Activated CD4-positive, alpha-beta T cell treated with anti-CD3 and anti-CD28 coated beads, Interleukin-2, amount 50 U/mL, for 1 hour (primary cell): ENCODE data around the gene TMEFF2.

Experiments used
- DNase-seq: peaks from one replicate; pipeline ENCODE4 v3.0.0-alpha.2; 2020

TMEFF2 gene

GRCh38 chr2:192005211-192005610 lies 189.5 kb downstream of the TMEFF2 start:
- no peak for DNase-seq

DNA sequence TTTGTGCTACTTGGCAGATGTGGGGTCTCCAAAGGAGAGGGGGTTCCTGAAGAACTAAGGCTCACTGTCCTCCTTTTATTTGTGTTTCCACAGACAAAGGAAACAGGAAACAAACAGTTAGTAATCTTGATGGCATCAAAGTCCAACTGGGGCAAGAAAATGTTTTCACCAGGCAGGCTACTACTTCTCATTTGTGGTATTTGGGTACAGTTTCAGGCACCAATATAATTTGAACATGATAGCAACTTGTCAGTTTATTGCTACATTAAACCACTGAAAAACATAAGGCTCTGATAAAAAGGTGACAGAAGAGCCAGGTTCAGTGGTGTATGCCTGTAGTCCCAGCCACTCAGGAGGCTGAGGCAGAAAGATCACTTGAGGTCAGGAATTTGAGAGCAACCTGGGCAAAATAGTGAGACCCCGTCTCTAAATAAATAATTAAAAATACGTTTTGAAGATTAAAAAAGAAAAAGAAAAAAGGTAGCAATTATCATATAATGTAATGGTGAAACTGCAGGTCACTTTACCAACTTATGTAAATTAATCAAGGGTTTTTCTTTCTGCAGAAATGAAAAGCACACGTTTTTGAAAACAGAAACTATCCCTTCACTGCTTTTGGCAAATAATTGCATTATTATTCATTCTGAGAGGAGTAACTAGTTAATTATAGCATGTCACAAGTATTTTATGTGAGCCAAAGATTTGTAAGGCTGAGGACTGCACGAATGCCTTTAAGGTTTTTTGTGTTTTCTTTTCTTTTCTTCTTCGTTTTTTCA lies 190.4 kb downstream of the TMEFF2 start:
- DNase-seq: no peak

DNA sequence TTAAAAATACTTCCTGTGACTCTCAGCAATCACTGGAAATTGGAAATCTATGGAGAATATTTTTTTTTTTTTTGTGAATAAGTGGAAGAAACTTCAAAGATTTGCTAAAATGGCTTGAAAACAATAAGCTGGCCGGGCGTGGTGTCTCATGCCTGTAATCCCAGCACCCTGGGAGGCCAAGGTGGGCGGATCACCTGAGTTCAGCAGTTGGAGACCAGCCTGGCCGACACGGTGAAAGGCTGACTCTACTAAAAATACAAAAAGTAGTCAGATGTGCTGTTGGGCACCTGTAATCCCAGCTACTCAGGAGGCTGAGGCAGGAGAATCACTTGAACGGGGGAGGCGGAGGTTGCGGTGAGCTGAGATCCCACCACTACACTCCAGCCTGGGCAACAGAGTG lies 192.3 kb downstream of the TMEFF2 start:
- DNase-seq: no peak

GRCh38 chr2:192000196-192000980 lies 194.3 kb downstream of the TMEFF2 start:
- DNase-seq: no peak

DNA sequence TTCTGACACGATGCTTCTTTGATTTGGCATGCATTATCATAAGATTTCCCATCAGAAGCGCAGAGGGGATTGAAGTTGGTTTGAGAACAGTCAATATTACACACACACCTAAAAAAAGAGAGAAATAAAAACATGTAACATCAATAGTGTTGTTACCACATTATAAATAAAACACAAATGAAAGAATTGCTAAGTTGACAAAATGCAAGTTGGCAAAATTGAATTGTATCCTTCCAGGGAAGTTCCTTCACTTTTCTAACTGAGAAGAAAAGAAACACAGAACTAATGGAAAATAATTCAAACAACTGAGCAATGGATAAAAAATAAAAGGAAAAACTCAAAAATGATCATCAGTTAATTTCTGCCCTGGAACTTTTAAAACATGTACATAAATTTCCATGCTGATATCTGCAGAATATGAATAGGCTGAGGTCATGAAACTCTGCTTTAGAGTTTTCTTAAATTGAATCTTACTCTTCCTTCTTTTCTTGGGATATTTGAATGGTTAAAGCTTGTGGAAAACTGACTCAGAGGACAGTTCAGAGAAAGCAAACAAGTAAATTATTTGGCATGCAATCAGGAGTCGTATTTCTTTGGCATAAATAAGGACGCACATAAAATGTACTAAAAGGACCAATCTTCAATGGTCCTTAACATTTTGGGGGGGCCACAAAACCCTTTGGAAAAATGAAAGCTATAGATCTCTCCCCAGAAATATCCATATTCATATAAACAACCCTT lies 195.5 kb downstream of the TMEFF2 start:
- DNase-seq: no peak

DNA sequence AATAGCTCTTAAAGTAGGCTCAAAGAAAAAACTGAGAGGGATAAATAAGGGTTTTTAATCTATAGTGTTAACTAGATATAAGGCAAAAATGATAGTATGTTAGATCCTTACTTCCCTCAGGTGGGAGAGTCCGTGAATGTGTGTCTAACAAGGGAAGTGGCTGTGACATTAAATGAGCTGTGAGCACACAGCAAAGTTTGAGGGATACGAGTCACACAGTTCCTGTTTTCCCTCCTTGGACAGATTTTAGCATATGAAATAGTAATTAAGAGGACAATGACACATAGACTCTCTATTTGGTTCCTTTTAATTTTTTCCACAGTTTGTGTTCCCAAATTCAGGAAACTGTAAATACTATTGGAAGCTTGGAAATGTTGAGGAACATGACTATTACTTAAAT lies 199.4 kb downstream of the TMEFF2 start:
- DNase-seq: no peak

DNA sequence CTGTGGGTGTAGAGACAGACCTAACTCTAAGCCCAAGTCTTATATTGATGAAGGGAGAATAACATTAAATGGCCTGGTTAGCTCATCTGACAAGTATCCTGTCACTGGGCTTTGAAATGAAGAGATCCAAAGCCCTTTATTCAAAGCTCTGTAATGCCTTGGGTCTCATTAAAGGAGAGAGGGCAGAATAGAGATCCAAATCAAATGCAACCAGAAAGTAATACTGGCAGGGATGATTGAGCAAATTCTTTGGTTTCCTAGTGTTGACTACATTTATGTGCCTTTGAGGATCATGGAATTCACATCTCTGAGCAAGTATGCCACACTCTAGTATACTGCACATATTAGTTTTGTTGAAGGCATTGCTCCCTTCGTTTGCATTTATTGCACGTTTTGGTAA lies 200.0 kb downstream of the TMEFF2 start:
- no peak for DNase-seq

DNA sequence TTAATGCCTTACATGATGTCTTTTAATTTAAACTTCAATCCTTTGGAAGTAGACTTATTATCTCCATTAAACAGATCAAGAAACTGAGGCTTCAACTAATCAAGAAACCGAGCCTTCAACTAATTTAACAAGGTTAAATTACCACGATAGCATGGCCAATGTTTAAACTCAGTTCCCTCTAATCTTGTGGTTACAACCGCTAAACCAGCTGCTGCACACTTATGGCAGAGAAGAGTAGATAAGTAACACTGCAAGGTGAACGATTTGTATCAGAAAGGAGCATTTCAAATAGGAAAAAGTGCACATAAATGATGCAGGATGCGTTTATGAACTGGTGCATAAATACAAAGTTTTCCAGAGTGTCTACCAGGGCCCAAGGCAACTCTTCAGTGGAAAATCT lies 203.3 kb downstream of the TMEFF2 start:
- DNase-seq: no peak

DNA sequence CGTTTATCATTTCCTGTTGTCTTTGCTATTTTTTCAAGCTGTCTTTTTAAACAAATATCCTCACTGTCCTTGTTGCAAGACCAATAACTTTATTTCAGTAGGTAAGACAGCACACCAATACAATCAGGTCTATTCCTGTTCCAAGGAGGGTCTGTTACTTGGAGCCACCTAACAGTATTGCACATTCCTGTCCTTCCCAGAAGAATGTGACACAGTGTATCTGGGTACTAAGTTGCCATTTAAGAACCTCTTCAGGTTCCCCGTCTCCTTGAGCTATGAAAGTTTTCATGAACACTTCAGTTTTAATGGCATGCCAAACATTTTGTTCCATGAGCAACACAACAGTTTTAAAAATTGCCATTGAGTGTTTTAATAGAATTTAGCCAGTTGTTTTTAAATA lies 209.0 kb downstream of the TMEFF2 start:
- no peak for DNase-seq

DNA sequence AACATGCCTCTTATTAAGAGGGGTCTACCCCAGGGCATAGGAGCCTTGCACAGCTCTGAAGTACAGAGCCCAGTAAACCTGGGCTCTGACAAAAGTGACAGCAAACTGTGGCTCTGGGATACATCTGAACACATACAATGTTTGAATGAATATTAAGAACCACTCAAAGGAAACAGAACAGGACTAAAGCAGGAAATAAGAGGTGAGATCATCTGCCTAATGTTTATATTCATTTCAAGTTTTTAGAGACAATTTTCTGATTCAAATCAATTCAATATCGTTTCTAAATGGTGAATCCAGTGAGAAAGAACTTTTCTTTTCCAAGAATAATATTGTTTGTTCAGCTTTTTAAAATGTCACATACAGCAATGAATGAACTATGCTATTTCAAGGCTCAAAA lies 211.1 kb downstream of the TMEFF2 start:
- DNase-seq: no peak

DNA sequence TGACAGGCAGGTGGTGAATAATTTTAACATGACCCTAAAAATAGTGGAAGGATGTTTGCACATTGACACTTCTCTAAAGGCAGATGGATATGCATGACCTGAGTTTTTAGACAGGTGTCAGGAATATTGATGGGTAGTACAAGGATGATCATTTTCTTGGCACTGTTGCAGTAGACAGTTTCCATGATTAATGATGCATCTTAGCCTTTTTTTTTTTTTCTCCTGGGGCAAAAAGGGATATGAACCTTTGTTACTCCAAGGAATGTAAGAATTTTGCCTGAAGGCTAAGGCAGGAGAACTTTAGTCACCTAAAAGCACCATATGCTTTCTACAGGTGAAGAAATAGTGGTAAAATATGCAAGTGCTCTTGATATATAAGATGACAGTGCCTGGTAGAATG lies 211.5 kb downstream of the TMEFF2 start:
- DNase-seq: no peak

DNA sequence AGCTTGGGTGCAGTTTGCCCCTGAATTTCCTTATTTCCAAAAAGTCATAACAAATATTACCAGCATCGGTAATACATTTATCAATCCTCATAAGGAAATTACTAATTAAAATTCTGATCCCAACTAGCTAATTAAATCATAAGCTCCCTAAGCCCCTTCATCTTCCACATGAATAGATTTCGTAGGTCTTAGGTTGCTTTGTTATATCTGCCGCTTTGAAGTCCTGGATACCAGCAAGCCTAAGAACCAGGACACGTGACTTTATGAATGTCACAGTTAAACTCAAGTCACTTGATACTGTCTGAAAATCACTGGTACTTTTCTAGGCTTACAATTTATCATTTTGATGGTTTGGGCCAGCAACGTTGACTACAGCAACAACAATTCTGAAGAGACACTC lies 213.0 kb downstream of the TMEFF2 start:
- DNase-seq: no peak

- DNase-seq: no peak
These were observed 214.2 kb downstream of the TMEFF2 start for GRCh38 chr2:191980483-191980882.

DNA sequence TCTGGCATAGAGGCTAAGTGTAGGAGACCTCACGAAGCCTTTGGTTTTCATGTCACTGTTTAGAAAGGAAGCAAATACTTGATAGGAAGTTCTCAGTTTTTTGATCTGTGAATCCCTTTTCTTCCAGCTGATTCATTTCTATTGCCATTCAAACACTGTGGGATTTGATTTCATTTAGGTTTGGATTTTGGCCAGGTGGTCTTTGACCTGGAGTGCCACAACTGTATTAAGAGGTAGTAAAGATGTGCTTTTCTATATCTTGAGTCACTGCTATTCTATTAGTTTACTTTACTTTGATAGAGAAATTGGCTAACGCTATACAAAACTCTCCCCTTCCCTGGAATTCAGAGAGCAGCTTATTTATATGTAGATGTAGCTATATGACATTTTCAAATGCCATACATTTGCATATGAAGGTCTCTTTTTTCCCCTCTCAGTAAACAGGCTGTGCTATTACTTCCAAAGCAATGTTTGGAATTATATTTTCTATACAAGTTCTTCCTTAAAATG lies 215.5 kb downstream of the TMEFF2 start:
- DNase-seq: no peak

DNA sequence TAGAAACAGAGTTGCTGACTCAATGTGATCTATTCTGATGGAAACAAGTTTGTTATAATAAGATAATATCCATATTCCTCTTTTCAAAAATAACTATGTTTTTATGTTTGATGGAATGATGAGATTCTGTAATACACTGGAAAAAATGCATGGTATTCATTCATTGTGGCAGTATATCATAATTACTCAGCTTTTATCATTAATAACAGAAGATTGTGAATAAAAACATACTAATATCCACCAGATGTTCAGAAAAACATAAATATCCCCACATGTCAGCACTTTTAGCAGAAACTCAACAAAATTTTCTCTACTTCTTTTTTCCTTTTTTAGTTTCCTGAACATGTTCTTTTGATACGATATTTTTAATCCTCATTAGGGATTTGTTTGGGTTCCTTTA lies 217.0 kb downstream of the TMEFF2 start:
- no peak for DNase-seq

DNA sequence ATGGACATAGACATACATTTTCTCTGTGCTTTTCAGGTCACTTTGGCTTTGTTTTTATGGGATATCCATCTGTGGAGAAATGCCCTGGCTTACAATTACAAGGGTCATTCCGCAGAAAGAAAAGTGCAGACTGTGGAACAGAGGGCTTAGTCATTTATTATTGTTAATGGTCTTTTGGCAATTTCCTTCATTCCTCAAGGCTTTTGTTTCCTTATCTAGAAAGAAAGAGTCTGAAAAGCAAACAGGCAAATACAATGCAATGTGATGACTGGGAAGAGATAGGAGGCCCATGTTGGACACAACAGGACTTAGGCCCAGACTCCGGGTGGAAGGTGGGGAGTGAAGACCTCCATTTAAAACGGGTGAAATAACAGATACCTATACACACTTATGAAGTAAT lies 218.3 kb downstream of the TMEFF2 start:
- DNase-seq: no peak

- no peak for DNase-seq
These were observed 220.1 kb downstream of the TMEFF2 start for GRCh38 chr2:191974676-191975075.

GRCh38 chr2:191970867-191971266 lies 223.9 kb downstream of the TMEFF2 start:
- no peak for DNase-seq

GRCh38 chr2:191968120-191968519 lies 226.6 kb downstream of the TMEFF2 start:
- DNase-seq: no peak

DNA sequence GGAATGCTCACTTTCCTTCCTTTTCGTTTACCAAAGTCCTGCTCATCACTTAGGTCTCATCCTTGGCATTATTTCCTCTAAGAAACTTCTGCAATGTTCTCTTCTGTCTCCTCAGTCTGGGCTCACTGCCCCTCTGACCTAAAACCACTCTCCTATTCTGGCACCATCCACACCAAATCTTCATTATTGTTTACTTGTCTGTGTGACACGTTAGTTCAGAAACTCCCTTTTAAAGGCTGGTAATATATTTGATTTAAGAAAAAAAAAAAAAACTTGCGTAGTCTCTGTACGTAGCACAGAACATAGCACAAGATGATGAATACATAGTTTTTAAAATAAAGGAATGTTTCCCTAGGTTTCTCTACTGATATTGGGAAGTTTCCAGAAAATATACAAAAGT lies 229.0 kb downstream of the TMEFF2 start:
- no peak for DNase-seq

DNA sequence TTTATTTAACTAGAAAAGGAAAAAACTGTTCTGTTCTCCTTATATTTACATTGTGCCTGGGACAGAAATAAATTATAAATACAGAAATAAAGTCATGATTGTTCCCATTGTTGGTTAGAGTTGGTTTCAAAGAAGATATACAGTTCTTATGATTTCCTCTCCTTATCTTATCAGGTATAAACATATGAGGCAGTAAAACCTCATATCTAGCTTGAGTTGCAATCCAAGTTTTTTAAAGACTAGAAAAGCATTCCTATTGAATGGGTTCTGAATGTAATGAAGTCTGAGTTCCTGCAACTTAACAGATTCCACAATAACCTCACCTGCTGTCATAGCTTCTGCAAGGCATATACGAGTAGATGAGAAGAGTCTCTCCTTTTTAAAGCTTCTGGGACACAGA lies 233.2 kb downstream of the TMEFF2 start:
- no peak for DNase-seq

GRCh38 chr2:191959209-191959608 lies 235.5 kb downstream of the TMEFF2 start:
- DNase-seq: no peak

DNA sequence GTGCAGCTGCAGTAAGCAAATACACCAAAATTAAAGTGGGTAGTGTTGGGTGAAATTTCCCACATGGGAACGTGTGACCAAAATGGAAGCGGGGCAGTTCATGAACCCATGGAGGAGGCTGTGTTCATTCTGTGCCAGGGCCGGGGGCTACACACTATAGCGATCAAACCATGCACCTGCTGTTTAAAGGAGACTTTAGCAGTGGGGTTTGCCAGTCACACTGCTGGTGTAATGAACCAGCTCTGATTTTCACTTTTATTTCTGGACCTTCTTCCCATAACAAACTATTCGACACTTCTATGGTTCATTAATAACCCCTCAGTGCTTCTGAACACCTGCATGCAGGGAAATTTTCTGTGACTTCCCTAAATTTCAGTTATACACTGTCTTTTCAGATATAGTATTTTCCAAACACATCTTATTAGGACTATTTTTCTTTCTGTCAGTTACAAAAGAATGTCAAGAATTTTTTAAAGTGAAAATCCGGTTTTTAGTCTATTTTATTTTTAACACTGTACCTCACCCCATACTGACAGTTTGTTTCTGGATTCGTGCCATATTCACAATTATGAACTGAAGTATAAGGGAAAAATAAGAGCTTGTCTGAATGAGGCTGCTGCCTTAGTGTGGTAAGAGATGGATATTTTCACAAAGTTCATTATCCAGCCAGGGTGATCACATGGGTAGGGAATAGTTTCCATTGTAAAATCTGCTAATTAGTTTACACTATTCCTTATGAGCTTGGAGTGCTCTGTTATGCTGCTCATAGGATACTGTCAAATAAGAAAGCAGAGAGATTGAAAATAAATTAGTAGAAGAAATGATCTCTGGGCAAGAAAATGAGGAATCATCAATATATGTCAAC lies 236.5 kb downstream of the TMEFF2 start:
- no peak for DNase-seq
